Psoas muscle (tissue), 8 donors: ENCODE measurements around the gene FARP1. TPM values are rescaled to one million over a fixed set of nuclear protein-coding genes. Genes with fewer than 3 reads are reported as not detected.

Experiments
- ATAC-seq, 4 donors: fragments of 200-7000 bp; cut with Tn5 transposase; one replicate each; pipeline ENCODE4 v1.9.1; 2020; ENCODE audit warnings: moderate library complexity in 3 of 4, mild to moderate bottlenecking in 2 of 4
- DNase-seq, 2 donors: peaks; one replicate each; pipeline ENCODE4 v3.0.0-alpha.2; 2020
- H3K27ac ChIP-seq: fragments of 200-600 bp; one replicate; pipeline ENCODE4 v1.8.0; 2022
- H3K27me3 ChIP-seq, 3 donors: fragments of 200-600 bp in 1 of 3; one replicate each; pipeline versions ENCODE4 v1.6.1 to v1.8.0; 2013 to 2022; ENCODE audit warnings: low read length in 2 of 3, mild to moderate bottlenecking in 2 of 3, moderate library complexity in 1 of 3; ENCODE audit not compliant: insufficient read depth in 3 of 3
- H3K36me3 ChIP-seq, 2 donors: fragments of 200-600 bp in 1 of 2; one replicate each; pipeline versions ENCODE4 v1.6.1 to v1.8.0; 2013 to 2022; ENCODE audit warnings: low read depth in 1 of 2, mild to moderate bottlenecking in 1 of 2, moderate library complexity in 1 of 2; ENCODE audit not compliant: insufficient read depth in 1 of 2
- H3K4me1 ChIP-seq: fragments of 200-600 bp; one replicate; pipeline ENCODE4 v1.8.0; 2022
- H3K4me3 ChIP-seq: fragments of 200-600 bp; one replicate; pipeline ENCODE4 v1.8.0; 2022; ENCODE audit warnings: mild to moderate bottlenecking
- H3K9me3 ChIP-seq: fragments of 200-600 bp; one replicate; pipeline ENCODE4 v1.8.0; 2022
- WGBS, 3 donors: extraction: QIAGEN DNeasy Blood & Tissue Kit; methylation state at CpG; one replicate each; pipeline versions ENCODE4 v1.1.6 to v1.1.7; 2013; 5-methylcytosine and 5-hydroxymethylcytosine counted together
- intact Hi-C, 2 donors: fragments of 100-400 bp; cut with DNase I; formaldehyde crosslinking; loops; one replicate each; pipeline versions ENCODE4 v1.11.0 to v1.14.2; 2022
- polyA plus RNA-seq, 3 donors: library from polyadenylated mRNA; stranded (reverse); fragments of 200-250 nt; gene quantifications; one replicate each; pipeline ENCODE4 v1.2.3, GENCODE V29; 2013
- total RNA-seq, 4 donors: library from RNA; stranded (reverse); fragmentation: NEBNext Ultra II Directional in 2 of 4; extraction: Animal tissue kit (Norgen Biotek cat#: 25700) in 2 of 4; gene quantifications; one replicate each; pipeline versions ENCODE4 v1.2.1 to v1.2.4, GENCODE V29; 2021 to 2023
- TF ChIP-seq, protein P1 (sequence below): fragments of 200-600 bp; IDR thresholded peaks from one replicate; pipeline ENCODE4 v1.8.0; 2022; ENCODE audit warnings: antibody characterized with exemption
- donor health status: healthy with polysubstance abuse.
- donor health status: DM: no; HTN: no; CAD: no; lungs with moderate emphysema.
- donor health status: Bipolar disorder and iron deficiency.
- donor health status: healthy.
- donor health status: DM: yes; HTN: yes; CAD: no.
- donor health status: DM: no; HTN: no; CAD: no.
- donor health status: DM: no; HTN: no; CAD: no.
- donor health status: DM: yes; HTN: yes; CAD: no.

Gene FARP1
- total and polyA plus RNA-seq, 7 donors = 5.7 to 19.4 (median 9.2) TPM

DNA sequence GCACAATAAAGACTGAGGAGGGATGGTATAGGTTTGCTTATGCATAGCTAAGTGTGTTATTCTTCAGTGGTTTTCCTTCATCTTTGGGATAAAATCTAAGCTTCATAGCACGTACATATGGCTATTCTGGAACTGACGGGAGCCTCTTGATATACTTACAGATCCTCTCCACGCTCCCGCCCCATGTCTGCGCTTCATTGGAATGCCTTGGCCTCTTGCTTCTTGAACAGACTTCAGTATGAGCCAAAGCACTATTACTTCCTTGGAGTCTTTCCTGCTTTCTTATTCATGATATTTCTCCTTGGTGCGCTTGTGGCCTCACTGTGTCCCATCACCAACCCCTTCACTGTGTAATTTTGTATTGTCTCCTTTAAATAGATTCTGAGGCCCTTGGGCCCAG is 145.3 kb downstream of the FARP1 start:
- intact Hi-C loops = no loop called here
- WGBS, 3 donors = 90 to 96% (median 95%) methylated on average over 6 of the region's 6 CpGs
- Histone ChIP-seq H3K4me1 (peaks cover 8% of the 10 kb centered on the region), H3K27ac (no peak overlapping the region), H3K27me3 (no peaks in the 10 kb centered on the region), H3K36me3 (no peaks in the 10 kb centered on the region), H3K4me3 (no peak overlapping the region), H3K9me3 (no peaks in the 10 kb centered on the region)
- DNase-seq = no peak
- TF ChIP-seq, protein P1, sequence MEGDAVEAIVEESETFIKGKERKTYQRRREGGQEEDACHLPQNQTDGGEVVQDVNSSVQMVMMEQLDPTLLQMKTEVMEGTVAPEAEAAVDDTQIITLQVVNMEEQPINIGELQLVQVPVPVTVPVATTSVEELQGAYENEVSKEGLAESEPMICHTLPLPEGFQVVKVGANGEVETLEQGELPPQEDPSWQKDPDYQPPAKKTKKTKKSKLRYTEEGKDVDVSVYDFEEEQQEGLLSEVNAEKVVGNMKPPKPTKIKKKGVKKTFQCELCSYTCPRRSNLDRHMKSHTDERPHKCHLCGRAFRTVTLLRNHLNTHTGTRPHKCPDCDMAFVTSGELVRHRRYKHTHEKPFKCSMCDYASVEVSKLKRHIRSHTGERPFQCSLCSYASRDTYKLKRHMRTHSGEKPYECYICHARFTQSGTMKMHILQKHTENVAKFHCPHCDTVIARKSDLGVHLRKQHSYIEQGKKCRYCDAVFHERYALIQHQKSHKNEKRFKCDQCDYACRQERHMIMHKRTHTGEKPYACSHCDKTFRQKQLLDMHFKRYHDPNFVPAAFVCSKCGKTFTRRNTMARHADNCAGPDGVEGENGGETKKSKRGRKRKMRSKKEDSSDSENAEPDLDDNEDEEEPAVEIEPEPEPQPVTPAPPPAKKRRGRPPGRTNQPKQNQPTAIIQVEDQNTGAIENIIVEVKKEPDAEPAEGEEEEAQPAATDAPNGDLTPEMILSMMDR = no peak
- ATAC-seq = no peak

DNA sequence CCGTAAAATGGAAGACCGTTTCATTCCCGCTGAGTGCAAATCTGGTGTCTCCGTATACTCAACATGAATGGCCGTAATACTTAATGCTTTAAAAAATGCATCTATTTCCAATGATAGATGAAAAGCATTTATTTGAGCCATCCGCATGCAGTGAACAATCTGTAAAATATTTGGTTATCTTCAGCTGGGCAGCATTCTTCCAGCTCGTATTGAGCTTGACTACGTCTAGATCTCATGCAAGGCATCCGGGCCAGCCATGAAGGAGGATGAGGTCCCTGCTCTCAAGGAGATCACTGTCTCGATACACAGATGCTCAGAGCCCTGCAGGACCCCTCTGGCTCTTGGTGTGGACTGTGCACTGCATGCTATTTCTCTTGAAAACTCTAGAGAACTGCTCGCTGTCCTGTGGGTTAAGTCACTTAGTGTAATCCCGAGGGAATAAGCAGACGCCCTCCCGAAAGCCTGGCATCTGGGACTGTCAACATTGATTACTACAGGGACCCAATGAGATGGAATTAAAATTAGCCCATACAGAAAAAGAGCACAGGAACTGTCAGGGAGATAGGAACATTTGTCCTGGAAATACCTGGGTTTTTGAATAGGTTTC is 146.5 kb downstream of the FARP1 start:
- TF ChIP-seq, protein P1 = no peak
- Histone ChIP-seq H3K4me3 (no peak overlapping the region), H3K27ac (no peak overlapping the region), H3K36me3 (no peaks in the 10 kb centered on the region), H3K27me3 (no peaks in the 10 kb centered on the region), H3K9me3 (no peaks in the 10 kb centered on the region), H3K4me1 (peaks cover 8% of the 10 kb centered on the region)
- intact Hi-C loops = no loop called here
- WGBS, 3 donors = 94 to 97% (median 95%) methylated on average over 14 of the region's 14 CpGs
- no peak for ATAC-seq
- DNase-seq = no peak

GRCh38 chr13:98290261-98290660 is 147.4 kb downstream of the FARP1 start:
- ATAC-seq = no peak
- WGBS, 3 donors = 96 to 98% (median 97%) methylated on average over 3 of the region's 3 CpGs
- intact Hi-C loops = no loop called here
- TF ChIP-seq, protein P1 = no peak
- no peak for DNase-seq
- H3K4me3 ChIP-seq = no peak overlapping the region
- no peaks in the 10 kb centered on the region for H3K36me3 ChIP-seq
- no peak overlapping the region for H3K27ac ChIP-seq
- no peaks in the 10 kb centered on the region for H3K9me3 ChIP-seq
- peaks cover 2% of the 10 kb centered on the region for H3K4me1 ChIP-seq
- no peaks in the 10 kb centered on the region for H3K27me3 ChIP-seq

DNA sequence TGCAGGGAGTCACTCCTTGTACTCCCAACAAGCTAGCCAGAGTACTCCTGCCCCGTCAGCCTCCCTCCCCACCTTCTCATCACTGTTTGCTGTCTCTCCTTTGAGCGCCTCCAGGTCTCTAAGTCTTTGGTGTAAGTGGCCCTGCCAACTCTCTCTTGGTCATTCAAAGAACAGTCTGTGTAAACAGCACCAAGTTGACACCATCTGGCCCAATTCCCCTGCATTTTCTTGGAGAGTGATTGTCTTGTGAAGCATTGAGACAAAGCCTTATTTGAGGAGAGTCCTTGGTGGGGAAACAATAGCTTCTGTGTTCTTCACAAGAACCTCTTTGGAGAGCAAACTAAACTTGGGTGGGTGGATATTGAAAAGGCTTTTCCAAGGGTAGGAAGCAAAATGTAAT is 148.8 kb downstream of the FARP1 start:
- no peaks in the 10 kb centered on the region for H3K4me1 ChIP-seq
- no peak overlapping the region for H3K4me3 ChIP-seq
- intact Hi-C loops = no loop called here
- no peak overlapping the region for H3K27ac ChIP-seq
- H3K36me3 ChIP-seq = no peaks in the 10 kb centered on the region
- H3K27me3 ChIP-seq = no peaks in the 10 kb centered on the region
- ATAC-seq = no peak
- H3K9me3 ChIP-seq = no peaks in the 10 kb centered on the region
- TF ChIP-seq, protein P1 = no peak
- 87 to 94% (median 88%) methylated on average over 2 of the region's 2 CpGs for WGBS, 3 donors
- no peak for DNase-seq

DNA sequence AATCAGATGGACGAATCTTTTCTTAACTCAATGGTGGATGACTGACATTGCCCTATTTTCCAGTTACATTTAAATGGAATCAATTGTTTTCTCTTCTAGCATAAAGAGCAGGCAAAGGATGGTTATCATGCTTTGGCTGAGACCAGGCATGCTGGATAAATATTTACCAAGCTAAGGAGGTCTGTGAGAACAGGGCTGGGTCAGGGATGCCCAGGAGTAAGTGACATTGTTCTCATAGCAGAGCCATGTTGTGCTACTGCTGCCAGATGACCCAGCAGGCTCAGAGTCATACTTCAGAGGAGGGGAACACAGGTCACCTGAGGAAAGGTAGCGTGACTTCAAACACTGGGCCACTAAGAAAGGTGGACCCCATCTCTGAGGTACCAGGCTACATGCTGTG is 150.2 kb downstream of the FARP1 start:
- H3K4me1 ChIP-seq = no peaks in the 10 kb centered on the region

More for the DNA sequence above, 150.2 kb downstream of the FARP1 start:
- Histone ChIP-seq H3K27me3 (no peaks in the 10 kb centered on the region), H3K9me3 (no peaks in the 10 kb centered on the region), H3K27ac (no peak overlapping the region), H3K36me3 (no peaks in the 10 kb centered on the region), H3K4me3 (no peak overlapping the region)
- TF ChIP-seq, protein P1 = no peak
- DNase-seq (no peak), ATAC-seq (no peak)
- WGBS, 3 donors = 97 to 98% (median 98%) methylated on average over 2 of the region's 2 CpGs
- intact Hi-C loops = no loop called here
